ENCODE data around the gene GABRP. TPM values are rescaled to one million over a fixed set of nuclear protein-coding genes. Genes with fewer than 3 reads are reported as not detected.
A peak's percentile ranks its signal among the peaks of the same experiment; 100 is the strongest.

Gene GABRP
- total RNA-seq, 1 donor from 2014 or later: 3.1 TPM

- no peaks in the 10 kb centered on the region for H3K9me3 Mint-ChIP-seq (ENCODE audit: low read depth)
- H3K27ac Mint-ChIP-seq: no peak overlapping the region
- no peak overlapping the region for H3K4me3 Mint-ChIP-seq (ENCODE audit: low read depth)
- H3K4me1 Mint-ChIP-seq (ENCODE audit: low read depth): peaks cover 24% of the 10 kb centered on the region
- no peak for DNase-seq (ENCODE audit: low spot score, unreplicated experiment)
- no peaks in the 10 kb centered on the region for H3K36me3 Mint-ChIP-seq (ENCODE audit: insufficient read depth)
- TF ChIP-seq CTCF (IDR thresholded peaks at IDR 0.05; ENCODE audit: unreplicated experiment): no peak
- peaks cover 37% of the 10 kb centered on the region for H3K27me3 Mint-ChIP-seq
Observed at GRCh38 chr5:170746961-170747340, 36.6 kb upstream of the GABRP start.

GRCh38 chr5:170747357-170747756 is 36.2 kb upstream of the GABRP start:
- Mint-ChIP-seq H3K9me3 (ENCODE audit: low read depth) (no peaks in the 10 kb centered on the region), H3K4me1 (ENCODE audit: low read depth) (peaks cover 26% of the 10 kb centered on the region), H3K36me3 (ENCODE audit: insufficient read depth) (no peaks in the 10 kb centered on the region), H3K27ac (peak overlapping the region; percentile 33), H3K27me3 (peaks cover 35% of the 10 kb centered on the region), H3K4me3 (ENCODE audit: low read depth) (no peak overlapping the region)
- DNase-seq (ENCODE audit: low spot score, unreplicated experiment): no peak
- no peak for TF ChIP-seq CTCF (IDR thresholded peaks at IDR 0.05; ENCODE audit: unreplicated experiment)

- H3K36me3 Mint-ChIP-seq (ENCODE audit: insufficient read depth): no peaks in the 10 kb centered on the region
Observed at GRCh38 chr5:170747851-170748250, 35.7 kb upstream of the GABRP start.

GRCh38 chr5:170748951-170749471 is 34.5 kb upstream of the GABRP start:
- peaks cover 26% of the 10 kb centered on the region for H3K27me3 Mint-ChIP-seq
- H3K9me3 Mint-ChIP-seq (ENCODE audit: low read depth): no peaks in the 10 kb centered on the region
- no peak for DNase-seq (ENCODE audit: low spot score, unreplicated experiment)
- peaks cover 33% of the 10 kb centered on the region for H3K4me1 Mint-ChIP-seq (ENCODE audit: low read depth)
- H3K27ac Mint-ChIP-seq: no peak overlapping the region
- no peak overlapping the region for H3K4me3 Mint-ChIP-seq (ENCODE audit: low read depth)
- TF ChIP-seq CTCF (IDR thresholded peaks at IDR 0.05; ENCODE audit: unreplicated experiment): no peak
- no peaks in the 10 kb centered on the region for H3K36me3 Mint-ChIP-seq (ENCODE audit: insufficient read depth)

More at GRCh38 chr5:170747851-170748250, 35.7 kb upstream of the GABRP start:
- Mint-ChIP-seq H3K27ac (peak overlapping the region; percentile 33), H3K27me3 (peaks cover 37% of the 10 kb centered on the region), H3K9me3 (ENCODE audit: low read depth) (no peaks in the 10 kb centered on the region), H3K4me3 (ENCODE audit: low read depth) (no peak overlapping the region), H3K4me1 (ENCODE audit: low read depth) (peaks cover 29% of the 10 kb centered on the region)
- DNase-seq (ENCODE audit: low spot score, unreplicated experiment): peak; percentile 48
- TF ChIP-seq CTCF (IDR thresholded peaks at IDR 0.05; ENCODE audit: unreplicated experiment): peak; percentile 71

GRCh38 chr5:170749911-170750431 is 33.6 kb upstream of the GABRP start:
- Mint-ChIP-seq H3K4me1 (ENCODE audit: low read depth) (peaks cover 33% of the 10 kb centered on the region), H3K27me3 (peaks cover 20% of the 10 kb centered on the region), H3K27ac (no peak overlapping the region), H3K4me3 (ENCODE audit: low read depth) (no peak overlapping the region), H3K9me3 (ENCODE audit: low read depth) (no peaks in the 10 kb centered on the region), H3K36me3 (ENCODE audit: insufficient read depth) (no peaks in the 10 kb centered on the region)
- no peak for TF ChIP-seq CTCF (IDR thresholded peaks at IDR 0.05; ENCODE audit: unreplicated experiment)
- no peak for DNase-seq (ENCODE audit: low spot score, unreplicated experiment)

Measured in progenitor cell of endocrine pancreas (in vitro differentiated cells).